ENCODE results near the gene GULP1.

DNA sequence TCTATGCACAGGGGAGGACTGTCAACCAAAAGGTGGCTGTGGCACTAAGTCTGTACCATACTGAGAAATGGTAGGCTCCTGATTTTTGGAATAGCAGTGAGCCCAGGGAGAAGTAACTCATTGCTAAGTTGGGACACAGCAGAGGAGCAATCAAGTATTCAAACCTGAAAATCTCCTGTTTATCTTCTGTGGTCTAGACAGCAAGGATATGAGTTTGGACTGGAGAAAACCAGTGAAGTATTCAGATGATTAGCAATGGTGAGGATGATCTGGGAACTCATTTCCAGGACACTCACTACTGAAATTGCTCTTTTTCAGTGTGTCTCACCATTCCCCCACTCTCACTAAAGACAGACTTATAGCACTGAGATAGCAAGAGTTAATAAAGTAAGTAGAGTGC, 112.0 kb downstream of the GULP1 start:
- no peak for TF ChIP-seq EZH2 (IDR thresholded peaks at IDR 0.05; ENCODE audit: borderline replicate concordance, low read depth, low read length, severe bottlenecking)
- TF ChIP-seq, protein P1, sequence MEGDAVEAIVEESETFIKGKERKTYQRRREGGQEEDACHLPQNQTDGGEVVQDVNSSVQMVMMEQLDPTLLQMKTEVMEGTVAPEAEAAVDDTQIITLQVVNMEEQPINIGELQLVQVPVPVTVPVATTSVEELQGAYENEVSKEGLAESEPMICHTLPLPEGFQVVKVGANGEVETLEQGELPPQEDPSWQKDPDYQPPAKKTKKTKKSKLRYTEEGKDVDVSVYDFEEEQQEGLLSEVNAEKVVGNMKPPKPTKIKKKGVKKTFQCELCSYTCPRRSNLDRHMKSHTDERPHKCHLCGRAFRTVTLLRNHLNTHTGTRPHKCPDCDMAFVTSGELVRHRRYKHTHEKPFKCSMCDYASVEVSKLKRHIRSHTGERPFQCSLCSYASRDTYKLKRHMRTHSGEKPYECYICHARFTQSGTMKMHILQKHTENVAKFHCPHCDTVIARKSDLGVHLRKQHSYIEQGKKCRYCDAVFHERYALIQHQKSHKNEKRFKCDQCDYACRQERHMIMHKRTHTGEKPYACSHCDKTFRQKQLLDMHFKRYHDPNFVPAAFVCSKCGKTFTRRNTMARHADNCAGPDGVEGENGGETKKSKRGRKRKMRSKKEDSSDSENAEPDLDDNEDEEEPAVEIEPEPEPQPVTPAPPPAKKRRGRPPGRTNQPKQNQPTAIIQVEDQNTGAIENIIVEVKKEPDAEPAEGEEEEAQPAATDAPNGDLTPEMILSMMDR (IDR thresholded peaks at IDR 0.05; ENCODE audit: borderline replicate concordance, extremely low read depth, low read length, poor library complexity, severe bottlenecking), result no peak

Data from DND-41 (cell line).